PFSK-1 (cell line): ENCODE data around the gene HNRNPLL.

Experiments
- POLR2AphosphoS5 ChIP-seq: IDR thresholded peaks from 2 replicates; pipeline ENCODE4 v1.6.1; 2012; ENCODE audit warnings: low read depth, mild to moderate bottlenecking, control low read depth, low read length, moderate library complexity
- SIN3A ChIP-seq: IDR thresholded peaks from 2 replicates; pipeline ENCODE4 v1.6.1; 2012; ENCODE audit warnings: mild to moderate bottlenecking, low read length, moderate library complexity, borderline replicate concordance; ENCODE audit not compliant: insufficient read depth
- TAF1 ChIP-seq: IDR thresholded peaks from 2 replicates; pipeline ENCODE4 v1.6.1; 2012; ENCODE audit warnings: low read length, control low read depth, borderline replicate concordance; ENCODE audit not compliant: insufficient read depth
- TF ChIP-seq, protein P1 (sequence below), 2 experiments: IDR thresholded peaks; 2 replicates each; pipeline versions ENCODE4 v1.6.1 to v1.8.0; 2011 to 2012; ENCODE audit warnings: low read depth in 2 of 2, low read length in 2 of 2, control low read depth in 1 of 2, inconsistent platforms in 1 of 2, mild to moderate bottlenecking in 1 of 2, moderate library complexity in 1 of 2; ENCODE audit not compliant: insufficient read depth in 1 of 2

DNA sequence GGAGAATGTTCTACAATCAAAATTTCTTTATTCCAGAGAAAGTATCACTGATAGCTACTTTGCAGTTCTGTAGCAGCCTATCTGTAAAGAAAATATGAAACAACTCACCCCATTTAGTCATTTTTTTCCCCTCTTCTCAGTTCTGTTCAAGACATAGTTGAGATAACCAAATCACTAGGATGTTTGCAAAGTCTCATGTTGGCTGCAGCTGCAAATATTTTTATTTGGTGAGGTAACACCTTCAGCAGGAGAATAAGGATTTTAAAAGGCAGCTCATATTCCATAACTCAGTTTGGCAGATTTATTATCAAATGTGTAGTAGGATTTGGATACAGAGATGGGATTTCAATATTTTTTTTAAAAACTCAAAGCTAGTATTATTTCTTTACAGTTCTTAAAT lies 41.0 kb downstream of the HNRNPLL start:
- no peak for TF ChIP-seq POLR2AphosphoS5
- TF ChIP-seq, protein P1, sequence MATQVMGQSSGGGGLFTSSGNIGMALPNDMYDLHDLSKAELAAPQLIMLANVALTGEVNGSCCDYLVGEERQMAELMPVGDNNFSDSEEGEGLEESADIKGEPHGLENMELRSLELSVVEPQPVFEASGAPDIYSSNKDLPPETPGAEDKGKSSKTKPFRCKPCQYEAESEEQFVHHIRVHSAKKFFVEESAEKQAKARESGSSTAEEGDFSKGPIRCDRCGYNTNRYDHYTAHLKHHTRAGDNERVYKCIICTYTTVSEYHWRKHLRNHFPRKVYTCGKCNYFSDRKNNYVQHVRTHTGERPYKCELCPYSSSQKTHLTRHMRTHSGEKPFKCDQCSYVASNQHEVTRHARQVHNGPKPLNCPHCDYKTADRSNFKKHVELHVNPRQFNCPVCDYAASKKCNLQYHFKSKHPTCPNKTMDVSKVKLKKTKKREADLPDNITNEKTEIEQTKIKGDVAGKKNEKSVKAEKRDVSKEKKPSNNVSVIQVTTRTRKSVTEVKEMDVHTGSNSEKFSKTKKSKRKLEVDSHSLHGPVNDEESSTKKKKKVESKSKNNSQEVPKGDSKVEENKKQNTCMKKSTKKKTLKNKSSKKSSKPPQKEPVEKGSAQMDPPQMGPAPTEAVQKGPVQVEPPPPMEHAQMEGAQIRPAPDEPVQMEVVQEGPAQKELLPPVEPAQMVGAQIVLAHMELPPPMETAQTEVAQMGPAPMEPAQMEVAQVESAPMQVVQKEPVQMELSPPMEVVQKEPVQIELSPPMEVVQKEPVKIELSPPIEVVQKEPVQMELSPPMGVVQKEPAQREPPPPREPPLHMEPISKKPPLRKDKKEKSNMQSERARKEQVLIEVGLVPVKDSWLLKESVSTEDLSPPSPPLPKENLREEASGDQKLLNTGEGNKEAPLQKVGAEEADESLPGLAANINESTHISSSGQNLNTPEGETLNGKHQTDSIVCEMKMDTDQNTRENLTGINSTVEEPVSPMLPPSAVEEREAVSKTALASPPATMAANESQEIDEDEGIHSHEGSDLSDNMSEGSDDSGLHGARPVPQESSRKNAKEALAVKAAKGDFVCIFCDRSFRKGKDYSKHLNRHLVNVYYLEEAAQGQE (IDR thresholded peaks at IDR 0.05; ENCODE audit: insufficient read depth in 1 of 2, low read depth in 2 of 2, low read length in 2 of 2) = no peak
- no peak for TF ChIP-seq TAF1
- TF ChIP-seq SIN3A = no peak
